ENCODE data around the gene ATP2B2.

- TF ChIP-seq, protein P1, sequence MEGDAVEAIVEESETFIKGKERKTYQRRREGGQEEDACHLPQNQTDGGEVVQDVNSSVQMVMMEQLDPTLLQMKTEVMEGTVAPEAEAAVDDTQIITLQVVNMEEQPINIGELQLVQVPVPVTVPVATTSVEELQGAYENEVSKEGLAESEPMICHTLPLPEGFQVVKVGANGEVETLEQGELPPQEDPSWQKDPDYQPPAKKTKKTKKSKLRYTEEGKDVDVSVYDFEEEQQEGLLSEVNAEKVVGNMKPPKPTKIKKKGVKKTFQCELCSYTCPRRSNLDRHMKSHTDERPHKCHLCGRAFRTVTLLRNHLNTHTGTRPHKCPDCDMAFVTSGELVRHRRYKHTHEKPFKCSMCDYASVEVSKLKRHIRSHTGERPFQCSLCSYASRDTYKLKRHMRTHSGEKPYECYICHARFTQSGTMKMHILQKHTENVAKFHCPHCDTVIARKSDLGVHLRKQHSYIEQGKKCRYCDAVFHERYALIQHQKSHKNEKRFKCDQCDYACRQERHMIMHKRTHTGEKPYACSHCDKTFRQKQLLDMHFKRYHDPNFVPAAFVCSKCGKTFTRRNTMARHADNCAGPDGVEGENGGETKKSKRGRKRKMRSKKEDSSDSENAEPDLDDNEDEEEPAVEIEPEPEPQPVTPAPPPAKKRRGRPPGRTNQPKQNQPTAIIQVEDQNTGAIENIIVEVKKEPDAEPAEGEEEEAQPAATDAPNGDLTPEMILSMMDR (IDR thresholded peaks at IDR 0.05) = no peak
- TF ChIP-seq POLR2A (IDR thresholded peaks at IDR 0.05) = no peak
Measured at GRCh38 chr3:10419637-10420232, 85.7 kb downstream of the ATP2B2 start.

Measured in right lobe of liver (tissue), 4 donors.